HL-60/S4 treated with retinoic acid at 250 ng/mL for 4 days and 3 days (cell line): ENCODE data around the gene CCDC51.
"Not testable (repeated sequence)": the region's sequence is repeated elsewhere in the genome, so short reads cannot be mapped to it uniquely, and the experiment has no call there.

Source experiments
- in situ Hi-C: fragments of 300-500 bp; cut with MboI; formaldehyde crosslinking; loops from 2 replicates; pipeline ENCODE4 v1.7.0; 2022; ENCODE audit warnings: low sequenced_read_pairs

CCDC51 gene

DNA sequence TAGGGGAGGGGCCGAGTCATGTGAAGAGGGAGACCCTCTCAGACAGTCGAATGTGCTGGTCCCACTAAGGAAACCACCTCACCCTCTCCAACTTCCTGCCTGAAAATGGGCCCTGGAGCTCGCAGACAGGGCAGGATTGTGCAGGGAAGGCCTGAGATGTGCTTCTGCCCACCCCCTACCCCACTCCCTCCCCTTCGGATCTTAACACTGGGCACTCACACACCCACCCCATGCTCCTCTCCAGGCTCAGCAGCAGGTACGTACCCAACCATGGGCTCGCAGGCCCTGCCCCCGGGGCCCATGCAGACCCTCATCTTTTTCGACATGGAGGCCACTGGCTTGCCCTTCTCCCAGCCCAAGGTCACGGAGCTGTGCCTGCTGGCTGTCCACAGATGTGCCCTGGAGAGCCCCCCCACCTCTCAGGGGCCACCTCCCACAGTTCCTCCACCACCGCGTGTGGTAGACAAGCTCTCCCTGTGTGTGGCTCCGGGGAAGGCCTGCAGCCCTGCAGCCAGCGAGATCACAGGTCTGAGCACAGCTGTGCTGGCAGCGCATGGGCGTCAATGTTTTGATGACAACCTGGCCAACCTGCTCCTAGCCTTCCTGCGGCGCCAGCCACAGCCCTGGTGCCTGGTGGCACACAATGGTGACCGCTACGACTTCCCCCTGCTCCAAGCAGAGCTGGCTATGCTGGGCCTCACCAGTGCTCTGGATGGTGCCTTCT, 26.6 kb upstream of the CCDC51 start:
- in situ Hi-C loops: no loop called here

- in situ Hi-C loops: no loop called here
Observed at GRCh38 chr3:48465531-48466378, 25.8 kb upstream of the CCDC51 start.

GRCh38 chr3:48465237-48465530, 25.3 kb upstream of the CCDC51 start:
- in situ Hi-C loops: no loop called here

- in situ Hi-C loops: no loop called here
Observed at GRCh38 chr3:48464713-48465221, 24.8 kb upstream of the CCDC51 start.

DNA sequence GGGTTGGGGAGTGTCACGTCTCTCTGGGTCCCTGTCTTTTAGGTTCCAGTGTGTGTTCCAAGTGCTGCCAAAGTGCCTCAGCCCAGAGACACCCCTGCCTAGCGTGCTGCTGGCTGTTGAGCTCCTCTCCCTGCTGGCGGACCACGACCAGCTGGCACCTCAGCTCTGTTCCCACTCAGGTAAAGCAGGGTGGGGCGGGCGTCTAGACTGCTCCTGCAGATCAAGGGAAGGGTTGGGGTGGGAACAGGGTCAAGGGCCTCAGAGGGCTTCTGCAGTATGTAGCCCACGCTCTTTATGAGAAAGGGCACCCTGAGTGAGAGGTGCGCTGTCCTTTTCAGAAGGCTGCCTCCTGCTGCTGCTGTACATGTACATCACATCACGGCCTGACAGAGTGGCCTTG, 23.8 kb upstream of the CCDC51 start:
- in situ Hi-C loops: no loop called here

DNA sequence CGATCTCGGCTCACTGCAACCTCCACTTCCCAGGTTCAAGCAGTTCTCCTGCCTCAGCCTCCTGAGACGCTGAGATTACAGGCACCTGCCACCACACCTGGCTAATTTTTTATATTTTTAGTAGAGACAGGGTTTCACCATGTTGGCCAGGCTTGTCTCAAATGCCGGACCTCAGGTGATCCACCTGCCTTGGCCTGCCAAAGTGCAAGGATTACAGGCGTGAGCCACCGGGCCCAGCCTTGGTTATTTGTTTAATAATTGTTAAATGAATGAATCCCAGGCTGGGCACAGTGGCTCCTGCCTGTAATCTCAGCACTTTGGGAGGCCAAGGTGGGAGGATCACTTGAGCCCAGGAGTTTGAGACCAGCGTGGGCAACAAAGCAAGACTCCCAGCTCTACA, 21.8 kb upstream of the CCDC51 start:
- in situ Hi-C loops: not testable (repeated sequence)

DNA sequence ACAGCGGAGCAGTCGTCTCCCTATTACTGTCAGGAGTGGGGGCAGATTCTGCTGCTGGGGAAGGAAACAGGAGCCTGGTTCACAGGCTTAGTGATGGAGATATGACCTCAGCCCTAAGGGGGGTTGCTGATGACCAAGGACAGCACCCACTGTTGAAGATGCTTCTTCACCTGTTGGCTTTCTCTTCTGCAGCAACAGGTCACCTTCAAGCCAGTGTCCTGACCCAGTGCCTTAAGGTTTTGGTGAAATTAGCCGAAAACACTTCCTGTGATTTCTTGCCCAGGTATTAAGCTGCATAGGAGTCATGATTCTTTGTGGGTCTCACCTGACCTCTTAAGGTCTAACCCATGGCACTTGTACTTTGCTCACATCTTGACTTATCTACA, 20.6 kb upstream of the CCDC51 start:
- in situ Hi-C loops: no loop called here

DNA sequence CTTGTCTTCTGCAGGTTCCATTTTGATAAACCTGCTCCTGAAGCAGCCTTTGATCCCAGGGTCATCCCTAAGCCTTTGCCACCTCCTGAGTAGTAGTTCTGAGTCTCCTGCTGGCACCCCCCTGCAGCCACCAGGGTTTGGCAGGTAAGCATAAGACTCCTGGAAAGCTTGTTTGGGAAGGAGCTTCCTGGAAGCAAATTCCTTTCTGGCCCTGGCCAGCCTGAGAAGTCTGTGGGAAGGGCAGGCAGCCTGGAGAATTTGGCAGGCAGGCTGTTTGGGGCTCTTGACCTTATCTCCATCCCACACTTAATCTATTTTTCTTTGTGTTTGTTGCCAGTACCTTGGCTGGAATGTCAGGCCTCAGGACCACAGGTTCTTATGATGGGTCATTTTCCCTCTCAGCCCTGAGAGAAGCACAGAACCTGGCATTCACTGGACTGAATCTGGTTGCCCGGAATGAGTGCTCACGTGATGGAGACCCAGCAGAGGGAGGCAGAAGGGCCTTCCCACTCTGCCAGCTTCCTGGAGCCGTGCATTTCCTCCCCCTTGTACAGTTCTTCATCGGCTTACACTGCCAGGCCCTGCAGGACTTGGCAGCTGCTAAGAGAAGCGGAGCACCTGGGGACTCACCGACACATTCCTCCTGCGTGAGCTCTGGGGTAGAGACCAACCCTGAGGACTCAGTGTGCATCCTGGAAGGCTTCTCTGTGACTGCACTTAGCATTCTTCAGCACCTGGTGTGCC, 20.0 kb upstream of the CCDC51 start:
- in situ Hi-C loops: no loop called here

- in situ Hi-C loops: no loop called here
Observed at GRCh38 chr3:48459331-48459730, 19.4 kb upstream of the CCDC51 start.

DNA sequence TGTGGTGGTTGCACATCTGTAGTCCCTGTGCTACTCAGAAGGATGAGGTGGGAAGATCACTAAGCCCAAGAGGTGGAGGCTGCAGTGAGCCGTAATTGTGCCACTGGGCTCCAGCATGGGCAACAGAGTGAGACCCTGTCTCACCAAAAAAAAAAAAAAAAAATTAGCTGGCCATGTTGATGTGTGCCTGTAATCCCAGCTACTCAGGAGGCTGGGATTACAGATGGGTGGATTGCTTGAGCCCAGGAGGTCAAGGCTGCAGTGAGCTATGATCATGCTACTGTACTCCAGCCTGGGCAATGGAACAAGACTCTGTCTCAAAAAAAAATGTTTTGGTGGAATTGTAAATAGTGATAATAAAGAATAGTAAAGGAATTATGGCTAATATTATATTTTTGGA, 16.5 kb upstream of the CCDC51 start:
- in situ Hi-C loops: no loop called here

DNA sequence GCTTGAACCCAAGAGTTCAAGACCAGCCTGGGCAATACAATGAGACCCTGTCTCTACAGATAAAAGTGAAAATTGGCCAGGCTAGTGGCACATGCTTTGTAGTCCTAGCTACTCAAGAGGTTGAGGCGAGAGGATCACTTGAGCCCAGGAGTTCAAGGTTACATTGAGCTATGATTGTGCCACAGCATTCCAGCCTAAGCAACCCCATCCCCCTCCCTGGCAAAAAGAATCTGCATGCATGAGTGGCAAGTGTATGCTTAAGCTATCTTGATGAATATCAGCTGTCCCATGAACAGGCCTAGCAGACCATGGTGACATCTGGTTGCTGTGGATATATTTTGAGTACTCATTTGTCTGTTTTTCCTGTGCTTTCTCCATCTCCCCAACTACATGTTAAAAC, 11.4 kb upstream of the CCDC51 start:
- in situ Hi-C loops: no loop called here

DNA sequence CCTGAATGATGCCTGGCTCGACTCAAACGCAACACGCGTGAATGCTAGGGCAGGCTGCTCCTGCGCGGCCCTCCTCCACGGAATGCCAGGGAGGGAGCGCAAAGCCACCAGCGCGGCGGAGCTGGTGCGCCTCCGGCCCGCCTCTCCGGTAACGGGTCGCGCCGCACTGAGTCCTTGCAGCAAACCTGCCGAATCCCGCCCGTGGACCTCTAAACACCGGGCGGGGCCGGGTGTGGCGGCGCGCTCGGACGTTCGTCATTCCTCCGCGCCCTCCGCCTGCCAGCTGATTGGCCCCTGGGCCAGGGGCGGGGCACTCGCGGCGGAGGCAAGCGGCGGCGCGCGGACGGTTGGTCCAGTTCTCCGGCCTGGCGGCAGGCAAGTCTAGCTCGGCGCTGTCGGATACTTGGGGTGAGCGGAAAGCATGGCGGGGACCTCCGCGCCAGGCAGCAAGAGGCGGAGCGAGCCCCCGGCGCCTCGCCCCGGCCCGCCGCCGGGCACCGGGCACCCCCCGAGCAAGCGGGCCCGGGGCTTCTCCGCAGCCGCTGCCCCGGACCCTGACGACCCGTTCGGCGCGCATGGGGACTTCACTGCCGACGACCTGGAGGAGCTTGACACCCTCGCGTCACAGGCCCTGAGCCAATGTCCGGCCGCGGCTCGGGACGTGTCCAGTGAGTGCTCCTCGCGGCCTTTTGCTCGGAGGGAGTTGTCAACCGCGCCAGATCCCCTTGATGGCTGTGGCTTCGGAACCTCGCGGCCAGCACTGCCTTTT, 6.7 kb upstream of the CCDC51 start, which contains the start of gene ATRIP:
ATRIP (plus strand) TSS at position 313 of the 769 bp plus-strand sequence; CDS start at position 422, 109 bp downstream.
- in situ Hi-C loops: no loop called here

DNA sequence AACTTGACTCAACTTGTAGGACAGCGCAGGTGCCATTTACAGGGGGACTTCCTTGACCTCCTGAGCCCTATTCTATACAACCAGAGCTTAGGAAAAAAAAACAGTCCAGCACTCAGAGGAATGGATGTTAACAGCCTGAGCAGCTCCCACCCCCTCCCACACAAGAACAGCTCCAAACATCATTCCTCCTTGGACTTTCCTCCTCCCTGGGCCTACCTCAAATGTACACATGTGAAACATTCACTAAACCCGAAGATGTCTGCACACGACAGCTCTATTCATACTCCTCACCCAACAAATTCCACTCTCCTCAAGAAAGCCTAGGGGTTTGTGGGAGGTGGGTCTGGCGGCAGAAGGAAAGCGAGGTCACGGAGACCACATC, 6.1 kb upstream of the CCDC51 start:
- in situ Hi-C loops: no loop called here

GRCh38 chr3:48445277-48445882, 5.5 kb upstream of the CCDC51 start:
- in situ Hi-C loops: no loop called here

GRCh38 chr3:48441940-48442339, 2.0 kb upstream of the CCDC51 start:
- in situ Hi-C loops: no loop called here

DNA sequence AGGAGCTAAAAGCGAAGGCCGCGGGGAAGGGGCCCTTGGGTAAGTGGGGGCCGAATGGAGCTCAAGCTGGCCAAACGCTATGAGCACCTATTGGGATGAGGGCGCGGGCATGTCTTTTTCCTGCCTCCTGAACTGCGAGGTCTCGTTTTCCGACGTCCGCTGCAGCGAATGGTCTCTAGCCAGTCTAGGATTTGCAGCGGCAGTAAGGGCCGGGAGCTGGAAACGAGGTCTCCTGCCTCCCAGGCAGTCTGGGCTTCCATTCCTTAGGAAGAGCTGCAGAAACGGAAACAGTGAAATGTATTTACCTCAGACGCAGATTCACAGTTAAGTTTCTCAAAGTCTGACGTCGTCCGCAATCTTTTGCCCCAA, 655 bp upstream of the CCDC51 start:
- in situ Hi-C loops: no loop called here

DNA sequence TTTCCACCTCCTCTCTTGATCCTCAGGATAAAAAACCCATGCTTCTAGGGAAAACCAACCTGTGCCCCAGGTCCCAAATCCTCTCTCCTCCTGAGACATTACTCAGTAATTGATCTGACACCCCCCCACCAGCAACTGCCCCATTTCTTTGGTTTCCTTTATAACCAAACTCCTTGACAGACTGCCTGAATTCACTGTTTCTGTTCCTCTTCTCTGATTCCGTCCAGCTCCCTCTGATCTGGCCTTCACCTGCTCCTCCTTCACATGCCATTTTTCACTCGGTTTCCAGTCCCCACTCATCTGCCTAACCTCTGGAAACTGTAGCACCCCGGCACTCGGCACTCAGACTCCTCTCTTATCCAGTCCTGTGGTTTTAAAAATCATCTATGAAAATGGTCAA, 2.1 kb downstream of the CCDC51 start:
- in situ Hi-C loops: loop anchor here (10.0 kb wide), 1 partner anchor 173 kb away; no protein-coding TSS in a partner anchor

GRCh38 chr3:48436855-48437254, 3.1 kb downstream of the CCDC51 start:
- in situ Hi-C loops: loop anchor here (10.0 kb wide), 1 partner anchor 172 kb away; no protein-coding TSS in a partner anchor

GRCh38 chr3:48436477-48436787, 3.5 kb downstream of the CCDC51 start:
- in situ Hi-C loops: loop anchor here (10.0 kb wide), 1 partner anchor 172 kb away; no protein-coding TSS in a partner anchor

DNA sequence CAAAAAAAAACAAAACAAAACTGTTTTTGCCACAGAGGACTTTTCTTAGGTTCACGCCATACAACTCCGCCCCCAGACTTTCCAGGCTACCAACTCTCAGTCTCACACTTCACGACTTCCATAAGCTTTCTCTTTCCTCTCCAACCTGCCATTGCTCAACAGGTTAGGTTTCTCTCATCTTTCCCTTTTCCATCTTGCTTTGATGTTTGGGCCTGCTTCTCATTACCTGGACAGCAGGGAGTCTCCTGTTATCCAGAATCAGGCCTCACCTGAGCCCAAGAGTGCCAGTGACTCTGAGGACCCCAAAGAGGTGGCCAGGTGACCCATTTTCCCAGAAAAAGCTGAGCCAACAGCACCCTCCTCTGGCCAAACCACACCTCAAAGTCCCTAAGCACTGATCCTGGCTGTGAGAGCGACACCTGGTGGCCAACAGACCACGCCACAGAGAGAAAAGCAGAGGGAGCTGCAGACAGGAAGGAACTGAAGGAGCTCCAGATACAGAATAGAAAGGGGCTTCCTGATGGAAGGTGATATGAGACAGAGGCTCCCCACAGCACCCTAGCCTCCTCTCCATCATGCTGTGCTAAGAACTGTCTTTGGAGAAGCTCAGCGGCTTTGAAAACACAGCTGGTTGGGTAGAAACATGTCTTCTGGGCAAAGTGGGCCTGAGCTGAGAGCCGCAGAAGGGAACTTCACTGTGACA, 4.0 kb downstream of the CCDC51 start:
- in situ Hi-C loops: loop anchor here (10.0 kb wide), 1 partner anchor 171 kb away; no protein-coding TSS in a partner anchor
